ENCODE results near the gene ATF4. TPM values are rescaled to one million over a fixed set of nuclear protein-coding genes. Genes with fewer than 3 reads are reported as not detected.

Gene ATF4
- total RNA-seq, 2 donors from 2014 or later, result 262 to 356 TPM

DNA sequence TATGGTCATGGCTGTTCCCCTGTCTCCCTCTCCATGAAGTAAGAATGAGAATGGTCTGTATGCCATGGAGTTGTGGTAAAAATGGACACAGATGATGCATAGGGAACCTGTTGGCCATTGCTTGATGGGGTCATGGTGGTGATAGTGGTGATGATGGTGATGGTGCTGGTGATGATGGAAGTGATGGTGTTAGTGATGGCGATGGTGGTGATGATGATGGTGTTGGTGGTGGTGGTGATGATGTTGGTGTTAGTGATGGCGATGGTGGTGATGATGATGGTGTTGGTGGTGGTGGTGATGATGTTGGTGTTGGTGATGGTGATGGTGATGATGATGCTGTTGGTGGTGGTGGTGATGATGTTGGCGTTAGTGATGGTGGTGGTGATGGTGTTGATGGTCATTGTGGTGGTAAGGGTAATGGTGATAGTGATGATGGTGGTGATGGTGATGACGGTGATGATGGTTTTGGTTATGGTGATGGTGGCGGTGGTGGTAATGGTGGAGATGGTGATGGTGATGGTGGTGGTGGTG, 45.1 kb downstream of the ATF4 start:
- ATAC-seq, result no peak
- WGBS, 2 donors, result 91 to 95% methylated on average over 5 of the region's 5 CpGs
- Histone ChIP-seq H3K4me1 (no peaks in the 10 kb centered on the region), H3K27me3 (no peaks in the 10 kb centered on the region), H3K27ac (no peak overlapping the region), H3K9me3 (no peaks in the 10 kb centered on the region), H3K36me3 (replicated peaks in 1 of 2; ENCODE audit: insufficient read depth in 1 of 2, low read depth in 2 of 2) (no peaks in the 10 kb centered on the region), H3K4me3 (no peak overlapping the region)
- intact Hi-C loops (cut with DNase I), result no loop called here
- TF ChIP-seq, protein P1, sequence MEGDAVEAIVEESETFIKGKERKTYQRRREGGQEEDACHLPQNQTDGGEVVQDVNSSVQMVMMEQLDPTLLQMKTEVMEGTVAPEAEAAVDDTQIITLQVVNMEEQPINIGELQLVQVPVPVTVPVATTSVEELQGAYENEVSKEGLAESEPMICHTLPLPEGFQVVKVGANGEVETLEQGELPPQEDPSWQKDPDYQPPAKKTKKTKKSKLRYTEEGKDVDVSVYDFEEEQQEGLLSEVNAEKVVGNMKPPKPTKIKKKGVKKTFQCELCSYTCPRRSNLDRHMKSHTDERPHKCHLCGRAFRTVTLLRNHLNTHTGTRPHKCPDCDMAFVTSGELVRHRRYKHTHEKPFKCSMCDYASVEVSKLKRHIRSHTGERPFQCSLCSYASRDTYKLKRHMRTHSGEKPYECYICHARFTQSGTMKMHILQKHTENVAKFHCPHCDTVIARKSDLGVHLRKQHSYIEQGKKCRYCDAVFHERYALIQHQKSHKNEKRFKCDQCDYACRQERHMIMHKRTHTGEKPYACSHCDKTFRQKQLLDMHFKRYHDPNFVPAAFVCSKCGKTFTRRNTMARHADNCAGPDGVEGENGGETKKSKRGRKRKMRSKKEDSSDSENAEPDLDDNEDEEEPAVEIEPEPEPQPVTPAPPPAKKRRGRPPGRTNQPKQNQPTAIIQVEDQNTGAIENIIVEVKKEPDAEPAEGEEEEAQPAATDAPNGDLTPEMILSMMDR (IDR thresholded peaks at IDR 0.05), result no peak
- no peak for TF ChIP-seq POLR2A (IDR thresholded peaks at IDR 0.05)
- no peak for DNase-seq

GRCh38 chr22:39567135-39567946, 47.0 kb downstream of the ATF4 start:
- Histone ChIP-seq H3K27me3 (no peaks in the 10 kb centered on the region), H3K27ac (no peak overlapping the region), H3K4me3 (no peak overlapping the region), H3K9me3 (no peaks in the 10 kb centered on the region), H3K4me1 (no peaks in the 10 kb centered on the region), H3K36me3 (replicated peaks in 1 of 2; ENCODE audit: insufficient read depth in 1 of 2, low read depth in 2 of 2) (no peaks in the 10 kb centered on the region)
- intact Hi-C loops (cut with DNase I), result no loop called here
- no peak for DNase-seq
- no peak for ATAC-seq
- 70 to 72% methylated on average over 14 of the region's 14 CpGs for WGBS, 2 donors
- no peak for TF ChIP-seq POLR2A (IDR thresholded peaks at IDR 0.05)
- TF ChIP-seq, protein P1 (IDR thresholded peaks at IDR 0.05), result no peak

- Histone ChIP-seq H3K27ac (no peak overlapping the region), H3K36me3 (replicated peaks in 1 of 2; ENCODE audit: insufficient read depth in 1 of 2, low read depth in 2 of 2) (no peaks in the 10 kb centered on the region), H3K4me1 (no peaks in the 10 kb centered on the region), H3K4me3 (no peak overlapping the region), H3K27me3 (no peaks in the 10 kb centered on the region), H3K9me3 (no peaks in the 10 kb centered on the region)
- DNase-seq, result no peak
- WGBS, 2 donors, result 66 to 69% methylated on average over 15 to 19 of the region's 19 CpGs
- intact Hi-C loops (cut with DNase I), result no loop called here
- TF ChIP-seq, protein P1 (IDR thresholded peaks at IDR 0.05), result no peak
- no peak for TF ChIP-seq POLR2A (IDR thresholded peaks at IDR 0.05)
- ATAC-seq, result no peak
Measured at GRCh38 chr22:39568278-39568981, 48.1 kb downstream of the ATF4 start.

DNA sequence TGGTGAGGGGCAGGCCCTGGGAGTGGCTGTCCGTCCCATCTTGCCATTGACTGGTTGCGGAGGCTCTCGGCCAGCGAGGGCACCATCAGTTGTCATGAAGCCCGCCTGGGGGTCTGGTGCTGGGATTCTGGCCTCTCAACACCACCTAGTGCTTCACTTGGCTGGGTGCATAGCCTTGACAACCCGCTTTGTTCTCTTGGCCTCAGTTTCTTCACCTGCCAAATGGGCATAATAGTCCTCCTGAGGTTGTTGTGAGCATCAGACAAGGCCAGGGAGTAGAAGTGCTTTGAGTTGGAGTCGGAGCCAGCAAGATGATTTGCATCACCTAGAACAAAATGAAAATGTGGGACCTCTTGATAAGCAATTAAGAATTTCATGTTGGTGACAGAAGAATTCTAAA, 48.7 kb downstream of the ATF4 start:
- intact Hi-C loops (cut with DNase I), result no loop called here
- Histone ChIP-seq H3K4me1 (no peaks in the 10 kb centered on the region), H3K36me3 (replicated peaks in 1 of 2; ENCODE audit: insufficient read depth in 1 of 2, low read depth in 2 of 2) (no peaks in the 10 kb centered on the region), H3K4me3 (no peak overlapping the region), H3K27me3 (no peaks in the 10 kb centered on the region), H3K27ac (no peak overlapping the region), H3K9me3 (no peaks in the 10 kb centered on the region)
- TF ChIP-seq, protein P1 (IDR thresholded peaks at IDR 0.05), result no peak
- no peak for TF ChIP-seq POLR2A (IDR thresholded peaks at IDR 0.05)
- 83 to 95% methylated on average over 4 to 5 of the region's 7 CpGs for WGBS, 2 donors
- no peak for DNase-seq
- no peak for ATAC-seq

Data from body of pancreas (tissue), 4 donors.